GM18867 (cell line): ENCODE results near the gene SCT.
"Not testable (repeated sequence)": the region's sequence is repeated elsewhere in the genome, so short reads cannot be mapped to it uniquely, and the experiment has no call there.

Experiments used
- ATAC-seq: cut with Tn5 transposase; IDR thresholded peaks from one replicate; pipeline ENCODE4 v1.9.1; 2021; ENCODE audit warnings: mild to moderate bottlenecking, moderate library complexity; ENCODE audit not compliant: unreplicated experiment

The SCT gene, protein sequence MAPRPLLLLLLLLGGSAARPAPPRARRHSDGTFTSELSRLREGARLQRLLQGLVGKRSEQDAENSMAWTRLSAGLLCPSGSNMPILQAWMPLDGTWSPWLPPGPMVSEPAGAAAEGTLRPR

DNA sequence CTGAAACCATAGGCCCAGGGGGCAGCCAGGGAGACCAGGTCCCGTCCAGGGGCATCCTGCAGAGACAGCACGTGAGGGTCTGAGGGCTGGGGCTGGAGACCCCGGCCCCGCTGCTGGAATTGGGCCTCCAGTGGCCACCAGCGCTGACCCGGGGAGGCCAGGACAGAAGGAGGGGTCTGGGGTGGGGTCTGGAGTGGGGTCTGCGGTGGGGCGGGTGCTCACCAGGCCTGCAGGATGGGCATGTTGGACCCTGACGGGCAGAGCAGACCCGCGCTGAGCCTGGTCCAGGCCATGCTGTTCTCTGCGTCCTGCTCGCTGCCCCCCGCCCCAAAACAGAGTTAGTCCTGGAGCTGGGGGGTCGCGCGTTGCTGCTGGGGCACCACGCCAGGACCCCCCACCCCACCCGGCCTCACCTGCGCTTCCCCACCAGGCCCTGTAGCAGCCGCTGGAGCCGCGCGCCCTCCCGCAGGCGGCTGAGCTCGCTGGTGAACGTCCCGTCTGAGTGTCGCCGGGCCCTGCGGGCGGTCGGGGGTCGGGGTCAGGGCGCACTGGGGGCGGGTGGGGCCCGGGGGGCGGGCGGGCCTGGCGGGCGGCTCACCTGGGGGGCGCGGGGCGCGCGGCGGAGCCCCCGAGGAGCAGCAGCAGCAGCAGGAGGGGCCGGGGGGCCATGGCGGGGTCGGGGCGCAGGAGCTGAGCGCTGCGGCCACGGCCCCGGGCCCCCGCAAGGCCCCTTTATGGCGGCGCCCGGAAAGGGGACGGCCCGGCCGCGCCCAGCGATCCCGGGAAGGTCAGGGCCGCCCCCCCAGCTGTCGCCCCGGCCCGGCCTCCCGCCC lies at the start of gene SCT:
SCT (minus strand) TSS at position 707 of the 833 bp plus-strand sequence; CDS start at position 669, 38 bp downstream.
- no peak for ATAC-seq

DNA sequence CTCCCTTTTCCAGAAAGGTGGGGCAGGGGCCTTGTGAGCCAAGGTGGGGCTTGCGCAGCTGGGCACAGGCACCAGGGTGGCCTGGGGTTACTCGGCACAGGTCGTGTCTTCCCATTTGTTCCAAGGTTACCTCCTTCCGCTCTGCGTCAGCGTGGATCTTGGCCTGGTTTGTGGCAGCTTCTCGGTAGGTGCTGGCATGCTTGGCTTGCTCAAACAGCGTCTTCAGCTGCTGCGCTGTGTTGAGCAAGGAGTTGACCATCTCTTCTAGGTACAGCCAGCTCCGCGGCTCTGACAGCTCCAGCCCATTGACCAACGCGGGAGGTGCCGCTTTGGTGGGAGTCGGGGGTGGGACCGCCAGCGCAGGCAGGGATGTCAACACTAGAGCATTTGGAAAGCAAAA lies 47.4 kb upstream of the SCT start:
- ATAC-seq = no peak

DNA sequence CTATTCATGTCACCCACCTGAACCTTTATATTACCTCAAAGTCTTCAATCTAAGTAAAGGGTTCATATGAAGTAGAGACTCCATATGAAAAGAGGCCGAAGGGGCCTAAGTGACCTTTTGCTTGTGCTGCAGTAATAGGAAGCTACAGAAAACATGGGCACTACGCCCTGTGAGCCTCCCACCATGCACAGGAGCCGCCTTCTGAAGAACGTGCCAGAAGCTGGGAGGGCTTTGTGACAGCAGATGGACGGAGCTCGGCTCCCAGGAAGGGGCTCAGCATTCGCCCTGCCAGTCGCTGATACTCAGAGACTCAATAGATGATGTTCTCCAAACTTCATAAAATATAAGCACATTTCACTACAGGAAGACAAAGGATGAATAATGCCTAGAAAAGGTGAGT lies 46.9 kb upstream of the SCT start:
- ATAC-seq = no peak

DNA sequence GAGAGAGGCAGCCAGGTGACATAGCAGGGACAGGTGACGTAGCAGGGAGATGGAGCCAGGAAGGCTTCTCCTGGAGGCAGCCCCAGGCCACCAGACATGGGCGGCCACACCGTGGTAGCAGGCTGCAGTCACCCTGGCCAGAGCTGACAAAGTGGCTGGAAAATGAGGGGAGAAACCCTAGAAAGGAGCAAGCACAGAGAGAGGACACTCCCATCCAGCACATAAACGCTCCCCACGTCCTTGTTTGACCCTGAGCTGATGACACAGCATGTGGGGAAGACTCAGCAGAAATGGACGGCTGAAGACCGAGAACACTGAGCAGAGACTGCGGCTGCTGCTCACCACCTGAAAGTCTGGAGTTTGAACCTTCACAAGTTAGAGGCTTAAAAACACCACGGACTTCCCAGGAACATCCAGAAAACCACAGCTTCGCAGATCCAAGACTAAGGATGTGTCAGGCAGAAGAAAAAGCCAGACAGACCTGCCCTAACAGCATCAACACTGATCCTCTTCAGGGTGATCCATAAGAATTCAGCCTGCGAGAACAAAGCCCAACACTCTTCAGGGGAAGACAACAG lies 38.8 kb upstream of the SCT start:
- no peak for ATAC-seq

DNA sequence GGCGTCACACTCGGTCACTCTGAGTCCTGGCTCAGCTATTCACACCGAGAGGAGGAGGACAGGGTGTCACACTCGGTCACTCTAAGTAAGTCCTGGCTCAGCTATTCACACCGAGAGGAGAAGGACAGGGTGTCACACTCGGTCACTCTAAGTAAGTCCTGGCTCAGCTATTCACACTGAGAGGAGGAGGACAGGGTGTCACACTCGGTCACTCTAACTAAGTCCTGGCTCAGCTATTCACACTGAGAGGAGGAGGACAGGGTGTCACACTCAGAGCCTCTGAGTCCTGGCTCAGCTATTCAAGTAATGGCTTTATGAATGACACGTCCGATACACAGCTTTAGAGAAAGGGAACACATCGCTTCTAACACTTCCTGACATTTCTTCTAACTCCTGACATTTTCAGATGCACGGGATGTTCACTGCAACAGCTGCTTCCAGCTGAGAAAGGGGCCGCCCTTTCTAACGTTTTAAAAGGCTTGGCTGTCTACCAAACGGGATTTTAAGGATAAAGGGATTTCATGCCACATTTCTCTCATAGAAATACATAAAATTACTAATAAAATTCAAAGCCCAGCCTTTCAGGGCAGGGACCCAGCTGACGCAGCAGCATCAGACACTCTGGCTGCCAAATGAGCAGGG lies 38.2 kb upstream of the SCT start:
- ATAC-seq = no peak

DNA sequence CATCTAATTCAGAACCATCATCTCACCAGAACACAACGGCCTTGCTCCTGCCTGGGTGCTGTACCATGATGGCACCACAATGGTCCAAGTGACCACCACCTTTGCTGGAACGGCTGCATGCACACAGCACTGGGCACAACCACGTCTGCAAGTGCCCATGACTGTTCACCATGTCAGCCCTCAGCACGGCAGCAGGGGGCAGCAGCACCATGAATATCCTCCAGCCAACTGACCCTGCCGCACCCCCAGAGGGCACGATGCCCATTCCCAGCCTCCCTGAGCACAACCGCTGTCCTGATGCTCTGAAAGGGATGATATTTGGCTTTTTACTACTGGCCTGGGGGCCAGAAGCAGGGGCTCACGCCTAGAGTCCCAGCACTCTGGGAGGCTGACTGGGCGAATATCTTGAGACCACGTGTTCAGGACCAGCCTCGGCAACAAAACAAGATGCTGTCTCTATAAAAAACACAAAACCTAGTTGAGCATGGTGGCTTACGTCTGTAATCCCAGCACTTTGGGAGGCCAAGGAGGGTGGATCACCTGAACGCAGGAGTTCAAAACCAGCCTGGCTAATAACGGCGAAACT lies 35.8 kb upstream of the SCT start:
- ATAC-seq = no peak

DNA sequence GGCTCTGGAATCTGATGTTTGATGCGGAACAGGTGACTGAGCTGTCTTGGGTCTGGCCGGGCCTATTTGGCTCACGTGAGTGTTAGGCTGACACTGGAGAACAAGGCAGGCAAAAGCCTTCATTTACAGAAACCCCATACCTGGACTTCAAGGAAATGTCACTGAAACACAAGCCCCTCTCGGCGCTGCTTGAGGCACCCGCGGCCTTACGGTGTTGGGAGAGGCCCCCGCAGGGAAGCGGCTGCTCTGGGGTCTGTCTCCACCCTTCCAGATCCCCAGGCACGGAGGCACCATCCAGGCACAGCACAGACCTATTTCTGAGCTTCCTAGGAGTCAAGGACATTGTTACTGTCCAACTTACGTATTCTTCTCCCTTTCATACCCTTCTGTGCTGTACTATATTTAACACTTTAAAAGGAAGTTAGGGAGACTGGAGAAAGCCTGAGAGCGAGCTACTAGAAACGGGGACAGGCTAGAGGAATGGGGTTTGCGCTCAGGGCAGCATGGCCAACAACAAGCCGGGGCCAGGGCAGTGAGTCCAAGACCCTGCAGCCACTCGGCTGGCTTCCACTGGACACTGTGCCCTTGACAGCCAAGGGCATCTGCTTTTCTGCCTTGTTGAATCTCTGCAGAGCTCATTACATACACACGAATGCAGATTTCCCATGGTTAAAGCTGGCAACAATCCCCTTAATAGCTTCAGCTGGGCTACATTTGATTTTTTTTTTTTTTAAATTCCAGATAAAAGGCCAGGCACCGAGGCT lies 33.9 kb upstream of the SCT start:
- no peak for ATAC-seq

DNA sequence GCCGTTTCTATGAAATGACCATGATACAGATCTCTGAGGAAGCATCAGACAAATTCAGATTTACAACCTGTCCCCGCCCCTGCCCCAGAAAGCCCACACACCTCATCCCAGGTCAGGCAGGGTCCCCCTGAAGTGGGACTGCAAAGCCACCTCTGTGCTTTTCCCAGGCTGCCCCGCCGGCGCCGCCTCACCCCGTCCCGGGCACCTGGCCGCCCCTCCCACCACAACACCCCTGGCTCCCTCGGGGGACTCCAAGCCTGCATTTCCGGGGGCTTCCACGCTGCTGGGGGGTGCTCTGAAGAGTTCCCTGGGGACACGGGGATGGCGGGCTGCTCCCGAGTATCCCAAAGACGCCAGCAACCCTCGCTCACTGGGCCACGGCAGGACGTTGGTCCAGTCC lies 33.3 kb upstream of the SCT start:
- ATAC-seq = no peak

DNA sequence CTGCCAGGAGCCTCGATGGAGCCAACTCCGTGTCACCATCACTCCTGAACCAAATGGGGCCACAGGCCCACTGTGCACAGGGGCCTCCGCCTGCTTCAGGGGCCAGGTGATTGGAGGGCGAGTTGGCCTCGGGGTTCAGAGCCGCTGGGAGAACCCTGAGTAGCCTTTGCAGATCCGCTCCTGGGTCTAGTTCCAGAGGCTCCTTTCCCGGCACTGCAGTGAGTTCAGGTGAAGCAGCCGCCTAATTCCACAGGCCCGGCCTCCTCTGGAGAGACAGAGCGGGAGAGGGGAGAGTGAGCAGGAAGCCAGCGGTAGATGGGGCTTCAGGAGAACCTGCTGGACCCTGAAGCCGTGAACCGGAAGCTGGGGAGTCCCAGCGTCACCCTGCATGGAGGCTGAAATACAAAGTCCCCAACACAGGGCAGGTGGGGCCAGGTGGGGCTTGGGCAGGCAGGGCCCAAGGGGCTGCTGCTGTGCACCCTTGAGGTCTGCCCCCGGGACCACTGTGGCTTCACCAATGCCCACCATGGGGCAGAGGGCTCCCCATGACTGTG lies 32.6 kb upstream of the SCT start:
- no peak for ATAC-seq

DNA sequence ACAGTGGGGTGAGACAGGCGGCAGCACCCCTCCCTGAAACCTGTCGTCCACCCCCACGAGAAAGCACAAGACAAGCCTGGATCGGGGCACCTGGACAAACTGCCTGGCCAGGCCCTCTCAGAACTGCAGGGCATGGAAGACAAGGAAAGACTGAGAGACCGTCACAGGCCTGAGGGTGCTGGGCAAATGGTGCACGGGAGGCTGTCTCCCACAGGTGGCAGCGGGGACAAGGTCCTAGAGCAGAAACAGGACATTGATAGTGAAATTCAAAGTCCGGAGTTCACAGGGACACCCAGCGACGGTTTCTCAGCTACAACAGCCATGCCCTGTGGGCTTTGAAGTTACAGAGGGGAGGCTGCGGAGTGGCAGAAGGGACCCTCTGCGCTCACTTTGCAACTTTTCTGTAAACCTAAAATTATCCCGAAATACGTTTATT lies 30.7 kb upstream of the SCT start:
- ATAC-seq = no peak

DNA sequence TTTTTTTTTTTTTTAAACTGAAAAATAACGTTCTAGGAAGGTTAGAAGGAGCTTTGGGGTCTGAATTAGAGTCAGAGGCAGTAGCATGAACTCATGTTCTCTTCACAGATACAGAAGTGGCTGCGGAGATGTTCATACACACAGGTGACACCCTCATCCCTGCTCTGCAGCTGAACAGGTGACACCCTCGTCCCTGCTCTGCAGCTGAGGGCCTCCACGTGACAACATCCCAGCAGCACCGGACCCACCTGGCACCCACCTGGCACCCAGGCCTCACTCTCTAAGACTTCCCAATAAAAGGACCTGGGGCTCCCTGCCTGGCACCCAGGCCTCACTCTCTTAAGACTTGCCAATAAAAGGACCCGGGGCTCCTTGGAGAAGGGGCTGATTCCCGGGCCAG lies 29.9 kb upstream of the SCT start:
- ATAC-seq = no peak

DNA sequence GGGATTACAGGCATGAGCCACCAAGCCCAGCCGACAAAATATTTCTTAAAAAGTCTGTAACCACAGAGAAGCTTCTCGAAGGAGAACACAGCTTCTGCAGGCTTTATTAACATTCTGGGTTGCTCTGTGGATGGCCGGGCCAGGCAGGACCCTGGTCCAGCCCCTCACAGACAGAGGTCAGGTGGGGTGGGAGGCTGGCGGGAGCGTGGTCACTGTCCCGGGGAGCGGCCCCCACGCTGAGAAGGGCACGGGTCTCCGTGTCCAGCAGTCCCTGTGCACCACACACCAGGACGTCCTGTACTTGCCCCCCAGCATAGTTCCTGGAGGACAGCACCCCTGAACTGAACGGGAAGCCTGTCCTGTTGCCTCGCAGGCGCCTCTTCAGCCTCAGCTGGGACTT lies 29.4 kb upstream of the SCT start:
- no peak for ATAC-seq

DNA sequence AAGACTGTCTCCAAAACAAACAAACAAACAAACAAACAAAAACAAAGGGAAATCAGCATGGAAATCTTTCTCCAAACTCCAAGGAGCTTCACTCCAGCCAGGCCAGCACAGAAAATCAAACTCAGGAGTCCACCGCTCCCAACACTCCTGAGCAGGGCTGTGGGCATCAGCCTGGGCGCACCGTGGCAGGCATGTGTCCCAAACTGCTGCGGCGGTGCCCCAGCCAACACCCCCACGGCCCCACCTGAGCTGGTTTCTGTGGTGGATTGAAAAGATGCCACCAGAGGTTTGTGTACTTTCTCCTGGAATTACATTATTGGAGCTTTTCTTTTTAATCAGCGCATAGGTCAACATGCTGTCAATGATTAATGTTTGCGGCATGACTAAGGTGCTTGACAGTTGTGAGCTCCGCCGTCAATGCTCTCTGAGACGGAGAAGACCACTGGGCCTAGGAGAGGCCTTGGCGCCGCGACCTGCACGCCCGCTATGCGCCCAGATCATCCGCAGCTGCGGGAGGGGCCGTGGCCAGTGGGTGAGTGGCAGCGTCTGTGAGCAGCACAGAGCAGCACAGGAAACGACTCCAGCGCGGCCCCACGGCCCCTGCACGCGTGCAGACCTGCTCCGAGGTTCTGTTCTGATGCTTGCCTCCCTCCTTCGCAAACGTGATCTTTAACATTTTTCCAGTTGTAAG lies 28.2 kb upstream of the SCT start:
- no peak for ATAC-seq

DNA sequence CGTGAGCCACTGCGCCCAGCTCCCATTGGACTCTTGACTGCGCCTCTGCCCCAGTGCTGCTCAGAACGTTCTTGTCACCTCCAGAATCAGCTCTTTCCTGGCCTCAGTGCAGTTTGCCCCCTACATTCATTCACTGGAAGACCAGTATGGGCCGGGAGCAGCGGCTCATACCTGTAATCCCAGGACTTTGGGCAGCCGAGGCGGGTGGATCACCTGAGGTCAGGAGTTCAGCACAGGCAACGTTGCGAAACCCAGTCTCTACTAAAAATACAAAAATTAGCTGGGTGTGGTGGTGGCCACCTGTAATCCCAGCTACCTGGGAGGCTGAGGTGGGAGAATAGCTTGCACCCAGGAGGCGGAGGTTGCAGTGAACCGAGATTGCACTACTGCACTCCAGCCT lies 27.5 kb upstream of the SCT start:
- ATAC-seq = not testable (repeated sequence)

DNA sequence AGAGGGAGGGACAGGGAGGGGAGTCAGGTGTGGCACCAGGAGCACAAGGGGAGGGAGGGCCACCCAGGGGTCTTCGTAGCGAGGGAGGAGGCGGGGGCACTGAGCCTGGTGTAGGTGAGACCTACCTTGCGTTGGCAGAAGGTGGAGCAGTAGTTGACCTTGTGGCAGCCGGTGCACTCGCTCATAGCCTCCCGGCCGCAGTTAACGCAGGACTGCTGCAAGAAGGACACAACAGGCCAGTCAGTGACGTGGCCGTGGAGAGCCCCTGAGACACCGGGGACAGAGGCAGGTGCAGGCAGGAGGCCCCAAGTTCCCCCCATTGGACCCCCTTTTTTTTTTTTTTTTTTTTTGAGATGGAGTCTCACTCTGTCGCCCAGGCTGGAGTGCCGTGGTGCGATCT lies 26.9 kb upstream of the SCT start:
- ATAC-seq = no peak

DNA sequence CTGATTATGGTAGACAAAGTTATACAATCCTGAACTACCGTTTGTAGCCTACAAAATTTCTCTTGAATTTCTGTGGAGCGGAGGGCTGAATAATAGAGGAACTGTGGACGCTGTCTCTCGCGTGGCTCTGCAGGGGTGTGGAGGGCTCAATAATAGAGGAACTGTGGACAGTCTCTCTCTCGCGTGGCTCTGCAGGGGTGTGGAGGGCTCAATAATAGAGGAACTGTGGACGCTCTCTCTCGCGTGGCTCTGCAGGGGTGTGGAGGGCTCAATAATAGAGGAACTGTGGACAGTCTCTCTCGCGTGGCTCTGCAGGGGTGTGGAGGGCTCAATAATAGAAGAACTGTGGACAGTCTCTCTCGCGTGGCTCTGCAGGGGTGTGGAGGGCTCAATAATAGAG lies 26.2 kb upstream of the SCT start:
- ATAC-seq = not testable (repeated sequence)

DNA sequence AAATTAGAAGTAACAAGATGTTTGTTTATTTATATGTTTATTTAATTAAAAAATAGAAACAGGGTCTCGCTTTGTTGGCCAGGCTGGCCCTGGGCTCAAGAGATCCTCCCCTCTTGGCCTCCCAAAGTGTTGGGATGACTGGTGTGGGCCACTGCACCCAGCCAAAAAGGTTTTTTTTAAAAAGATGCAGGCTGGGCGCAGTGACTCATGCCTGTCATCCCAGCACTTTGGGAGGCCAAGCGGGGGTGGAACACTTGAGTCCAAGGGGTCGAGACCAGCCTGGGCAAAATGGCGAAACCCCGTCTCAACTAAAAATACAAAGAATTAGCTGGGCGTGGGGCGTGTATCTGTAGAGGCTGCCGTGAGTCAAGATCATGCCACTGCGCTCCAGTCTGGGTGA lies 23.5 kb upstream of the SCT start:
- ATAC-seq = no peak

DNA sequence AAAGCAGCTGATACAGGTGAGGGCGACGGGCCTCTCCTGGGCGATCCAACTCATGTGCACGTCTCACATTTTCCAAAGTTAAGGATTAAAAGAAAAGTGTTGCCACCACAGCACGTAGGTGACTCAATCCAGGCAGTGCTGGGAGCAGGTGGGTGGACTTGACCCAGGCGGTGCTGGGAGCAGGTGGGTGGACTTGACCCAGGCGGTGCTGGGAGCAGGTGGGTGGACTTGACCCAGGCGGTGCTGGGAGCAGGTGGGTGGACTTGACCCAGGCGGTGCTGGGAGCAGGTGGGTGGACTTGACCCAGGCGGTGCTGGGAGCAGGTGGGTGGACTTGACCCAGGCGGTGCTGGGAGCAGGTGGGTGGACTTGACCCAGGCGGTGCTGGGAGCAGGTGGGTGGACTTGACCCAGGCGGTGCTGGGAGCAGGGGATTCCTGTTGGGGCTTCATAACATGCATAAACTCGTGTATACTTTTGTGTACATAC lies 20.7 kb upstream of the SCT start:
- ATAC-seq = not testable (repeated sequence)

DNA sequence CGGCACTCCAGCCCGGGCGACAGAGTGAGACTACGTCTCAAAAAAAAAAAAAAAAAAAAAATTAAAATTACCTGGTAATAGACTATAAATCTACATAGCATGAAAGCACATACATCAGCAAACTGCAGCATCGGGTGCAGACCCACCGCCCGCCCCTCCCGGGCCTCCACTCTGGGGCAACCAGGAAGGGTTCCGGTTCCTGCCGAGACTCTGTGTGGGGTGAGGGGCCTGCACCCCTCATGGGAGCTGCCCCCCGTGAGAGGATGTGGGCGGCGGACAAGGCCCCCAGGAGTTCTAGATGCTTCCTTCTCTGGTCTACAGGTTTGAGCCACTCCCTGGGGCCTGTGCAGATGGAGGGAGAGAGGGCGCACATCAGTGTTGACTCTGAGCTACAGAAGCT lies 19.2 kb upstream of the SCT start:
- no peak for ATAC-seq

DNA sequence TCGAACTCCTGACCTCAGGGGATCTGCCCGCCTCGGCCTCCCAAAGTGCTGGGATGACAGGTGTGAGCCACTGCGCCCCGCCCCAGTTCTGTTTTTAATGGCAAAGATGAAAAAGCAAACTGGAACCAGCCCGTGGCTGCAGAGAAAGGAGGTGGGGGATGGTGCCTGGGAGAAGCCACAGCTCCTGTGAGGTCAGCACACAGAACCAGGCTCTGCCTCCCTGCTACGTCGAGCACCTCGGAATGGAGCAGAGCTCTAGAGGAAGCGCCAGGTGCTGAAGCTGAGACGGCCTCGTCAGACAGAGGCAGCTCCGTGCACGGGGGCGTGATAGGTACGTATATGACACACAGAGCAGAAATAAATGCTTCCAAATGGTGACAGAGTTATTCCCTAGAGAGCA lies 18.6 kb upstream of the SCT start:
- ATAC-seq = no peak
